ENCODE data around the gene PPP4C. TPM values are rescaled to one million over a fixed set of nuclear protein-coding genes. Genes with fewer than 3 reads are reported as not detected.

PPP4C gene
- total and polyA plus RNA-seq, 3 donors from 2014 or later, result 82.1 to 154 (median 109) TPM

DNA sequence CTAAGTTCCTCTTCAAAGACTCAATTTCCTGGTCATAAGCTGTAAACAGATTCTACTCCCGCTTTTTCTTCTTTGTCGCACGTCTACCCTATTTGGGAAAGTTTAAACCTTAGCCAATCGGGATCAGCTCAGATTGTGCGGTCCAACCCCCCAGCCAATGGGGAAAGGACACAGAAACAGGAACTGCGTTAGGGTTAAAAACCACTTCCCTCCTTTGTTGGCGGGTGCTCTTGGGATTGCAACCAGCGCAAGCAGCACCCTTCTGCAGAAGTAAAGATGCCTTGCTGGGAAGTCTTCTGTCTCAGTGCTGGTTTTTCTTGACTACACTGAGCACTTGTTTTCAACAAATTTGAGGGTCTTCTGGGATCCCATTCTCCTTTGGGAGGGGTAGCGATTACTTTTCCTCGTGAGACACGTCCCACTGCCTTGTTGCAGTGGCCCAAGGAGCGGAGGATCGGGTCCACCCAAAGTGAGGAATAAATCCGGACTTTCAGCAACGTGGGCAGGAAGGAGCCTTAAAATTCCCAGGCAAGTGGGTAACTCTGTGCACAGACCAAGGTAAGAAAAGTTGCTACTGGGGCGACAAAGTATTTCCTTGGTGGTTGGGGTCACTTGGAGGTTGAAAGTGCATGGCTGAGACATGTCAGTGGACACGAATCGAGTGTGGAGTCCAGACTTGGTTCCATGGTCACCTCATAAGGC lies 21.2 kb downstream of the PPP4C start:
- intact Hi-C loops (cut with DNase I; ENCODE audit: low total_unique reads), result no loop called here
- H3K27me3 ChIP-seq, result no peaks in the 10 kb centered on the region
- no peaks in the 10 kb centered on the region for H3K36me3 ChIP-seq (ENCODE audit: low read depth, missing control alignments)
- H3K9me3 ChIP-seq, result no peaks in the 10 kb centered on the region
- H3K4me3 ChIP-seq, result peak overlapping the region; percentile 81 to 82
- no peak for DNase-seq
- H3K27ac ChIP-seq, result peak overlapping the region in 1 of 2 donors; percentile 95
- TF ChIP-seq, protein P1, sequence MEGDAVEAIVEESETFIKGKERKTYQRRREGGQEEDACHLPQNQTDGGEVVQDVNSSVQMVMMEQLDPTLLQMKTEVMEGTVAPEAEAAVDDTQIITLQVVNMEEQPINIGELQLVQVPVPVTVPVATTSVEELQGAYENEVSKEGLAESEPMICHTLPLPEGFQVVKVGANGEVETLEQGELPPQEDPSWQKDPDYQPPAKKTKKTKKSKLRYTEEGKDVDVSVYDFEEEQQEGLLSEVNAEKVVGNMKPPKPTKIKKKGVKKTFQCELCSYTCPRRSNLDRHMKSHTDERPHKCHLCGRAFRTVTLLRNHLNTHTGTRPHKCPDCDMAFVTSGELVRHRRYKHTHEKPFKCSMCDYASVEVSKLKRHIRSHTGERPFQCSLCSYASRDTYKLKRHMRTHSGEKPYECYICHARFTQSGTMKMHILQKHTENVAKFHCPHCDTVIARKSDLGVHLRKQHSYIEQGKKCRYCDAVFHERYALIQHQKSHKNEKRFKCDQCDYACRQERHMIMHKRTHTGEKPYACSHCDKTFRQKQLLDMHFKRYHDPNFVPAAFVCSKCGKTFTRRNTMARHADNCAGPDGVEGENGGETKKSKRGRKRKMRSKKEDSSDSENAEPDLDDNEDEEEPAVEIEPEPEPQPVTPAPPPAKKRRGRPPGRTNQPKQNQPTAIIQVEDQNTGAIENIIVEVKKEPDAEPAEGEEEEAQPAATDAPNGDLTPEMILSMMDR (IDR thresholded peaks at IDR 0.05), result no peak
- no peak for TF ChIP-seq POLR2A (IDR thresholded peaks at IDR 0.05)
- H3K4me1 ChIP-seq, result peaks cover 21% of the 10 kb centered on the region
- WGBS, 2 donors, result 70 to 81% methylated on average over 18 of the region's 18 CpGs

DNA sequence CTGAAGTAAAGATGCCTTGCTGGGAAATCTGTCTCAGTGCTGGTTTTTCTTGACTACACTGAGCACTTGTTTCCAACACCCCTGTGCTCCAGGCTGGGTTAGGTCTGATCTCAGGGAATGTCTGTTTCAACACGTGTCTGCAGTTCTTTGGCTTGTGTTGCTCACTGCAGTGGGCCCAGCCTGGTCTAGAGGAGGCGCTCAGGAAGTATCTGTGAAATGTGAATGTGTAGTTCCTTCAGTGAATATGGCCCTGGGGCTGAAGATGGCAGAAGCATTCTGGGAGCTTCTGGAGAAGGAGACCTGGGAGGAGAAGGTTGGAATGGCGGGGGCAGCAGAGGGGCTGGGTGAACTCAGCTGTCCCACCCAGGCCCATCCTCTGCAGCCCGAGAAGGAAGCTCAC lies 28.3 kb downstream of the PPP4C start:
- no peak for TF ChIP-seq POLR2A (IDR thresholded peaks at IDR 0.05)
- TF ChIP-seq, protein P1 (IDR thresholded peaks at IDR 0.05), result no peak
- Histone ChIP-seq H3K27ac (no peak overlapping the region), H3K36me3 (ENCODE audit: low read depth, missing control alignments) (no peaks in the 10 kb centered on the region), H3K27me3 (no peaks in the 10 kb centered on the region), H3K4me1 (no peaks in the 10 kb centered on the region), H3K4me3 (no peak overlapping the region), H3K9me3 (no peaks in the 10 kb centered on the region)
- WGBS, 2 donors, result 82 to 92% methylated on average over 4 of the region's 4 CpGs
- intact Hi-C loops (cut with DNase I; ENCODE audit: low total_unique reads), result no loop called here
- DNase-seq, result no peak

DNA sequence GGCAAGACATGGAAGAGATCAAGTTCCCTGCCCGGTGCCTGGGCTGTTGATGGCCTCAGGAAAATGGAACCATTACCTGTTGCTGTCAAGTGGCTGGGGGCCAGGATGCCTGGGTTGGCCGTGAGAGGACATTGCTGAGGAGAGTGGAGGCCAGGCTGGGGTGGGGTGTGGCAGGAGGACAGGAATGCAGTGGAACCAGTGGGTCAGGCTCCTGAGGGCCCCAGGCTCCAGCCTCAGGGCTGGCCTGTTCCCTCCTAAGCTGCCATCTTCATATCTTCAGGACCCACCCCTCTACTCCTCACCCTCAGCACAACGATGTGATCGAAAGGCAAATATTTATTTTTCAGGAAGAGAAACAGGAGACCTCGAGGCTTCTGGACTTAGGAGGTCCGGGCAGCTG lies 28.7 kb downstream of the PPP4C start:
- no peak overlapping the region for H3K4me3 ChIP-seq
- H3K9me3 ChIP-seq, result no peaks in the 10 kb centered on the region
- TF ChIP-seq, protein P1 (IDR thresholded peaks at IDR 0.05), result no peak
- no peak for TF ChIP-seq POLR2A (IDR thresholded peaks at IDR 0.05)
- no peaks in the 10 kb centered on the region for H3K4me1 ChIP-seq
- DNase-seq, result no peak
- no peak overlapping the region for H3K27ac ChIP-seq
- H3K36me3 ChIP-seq (ENCODE audit: low read depth, missing control alignments), result no peaks in the 10 kb centered on the region
- no peaks in the 10 kb centered on the region for H3K27me3 ChIP-seq
- intact Hi-C loops (cut with DNase I; ENCODE audit: low total_unique reads), result no loop called here
- WGBS, 2 donors, result 81 to 86% methylated on average over 6 of the region's 6 CpGs

DNA sequence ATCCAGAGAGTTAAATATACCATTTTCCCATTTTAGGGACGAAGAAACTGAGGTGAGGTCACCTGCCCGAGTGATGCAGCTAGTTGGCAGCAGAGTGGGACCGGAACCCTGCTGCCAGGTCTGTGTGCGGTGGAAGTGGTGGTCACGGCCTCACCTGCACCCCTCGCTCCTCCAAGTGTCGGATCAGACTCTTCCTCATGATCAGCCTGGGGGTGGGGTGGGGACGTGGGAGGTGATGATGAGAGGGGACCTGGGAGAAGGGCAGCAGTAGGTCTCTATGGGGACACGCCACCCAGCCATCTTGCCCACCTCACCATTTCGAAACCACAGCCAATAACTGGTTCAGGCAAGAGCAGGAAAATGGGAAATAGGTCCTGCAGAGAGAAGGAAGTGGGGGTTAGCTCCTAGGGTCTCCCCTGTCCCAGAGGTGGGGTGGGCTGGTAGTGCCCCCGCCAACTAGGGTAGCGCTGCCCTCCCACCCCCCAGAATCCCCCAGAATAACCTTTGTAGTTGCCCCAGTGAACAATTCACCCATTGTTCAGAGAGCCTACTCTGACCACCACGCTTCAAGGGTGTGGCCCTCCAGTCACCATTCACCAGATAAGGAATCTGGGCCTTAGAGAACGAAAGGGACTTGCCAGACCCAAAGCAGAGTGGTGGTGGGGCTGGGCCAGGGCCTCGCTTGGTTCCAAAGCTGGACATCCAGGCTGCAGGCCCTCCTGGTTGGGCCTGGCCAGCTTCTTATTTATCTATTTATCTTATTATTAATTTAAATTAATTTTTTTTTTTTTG lies 32.5 kb downstream of the PPP4C start:
- no peaks in the 10 kb centered on the region for H3K36me3 ChIP-seq (ENCODE audit: low read depth, missing control alignments)
- intact Hi-C loops (cut with DNase I; ENCODE audit: low total_unique reads), result no loop called here
- no peak for TF ChIP-seq POLR2A (IDR thresholded peaks at IDR 0.05)
- TF ChIP-seq, protein P1 (IDR thresholded peaks at IDR 0.05), result no peak
- H3K27ac ChIP-seq, result no peak overlapping the region
- peaks cover 2% of the 10 kb centered on the region for H3K4me1 ChIP-seq
- 87 to 92% methylated on average over 15 of the region's 15 CpGs for WGBS, 2 donors
- H3K4me3 ChIP-seq, result no peak overlapping the region
- H3K27me3 ChIP-seq, result no peaks in the 10 kb centered on the region
- DNase-seq, result no peak
- H3K9me3 ChIP-seq, result no peaks in the 10 kb centered on the region
